H9 (cell line): ENCODE data around the gene ST3GAL6. TPM values are rescaled to one million over a fixed set of nuclear protein-coding genes. Genes with fewer than 3 reads are reported as not detected.

Source experiments
- DNase-seq: peaks from one replicate; pipeline ENCODE4 v3.0.0-alpha.2; 2017
- H2AFZ ChIP-seq: one replicate; pipeline ENCODE4 v1.6.1; 2013; ENCODE audit warnings: mild to moderate bottlenecking, low read length, control low read depth, moderate library complexity
- H2AK5ac ChIP-seq: 2 replicates; pipeline ENCODE4 v1.6.1; 2013; ENCODE audit warnings: low read length, control low read depth, mixed read lengths; ENCODE audit not compliant: insufficient read length
- H2BK120ac ChIP-seq: one replicate; pipeline ENCODE4 v1.6.1; 2013; ENCODE audit warnings: low read depth, mild to moderate bottlenecking, low read length, control low read depth, inconsistent platforms; ENCODE audit not compliant: poor library complexity, severe bottlenecking
- H2BK12ac ChIP-seq: 2 replicates; pipeline ENCODE4 v1.6.1; 2013; ENCODE audit warnings: low read length, control low read depth, mixed read lengths, low read depth; ENCODE audit not compliant: insufficient read length
- H2BK15ac ChIP-seq: 2 replicates; pipeline ENCODE4 v1.6.1; 2013; ENCODE audit warnings: low read depth, low read length, control low read depth
- H2BK20ac ChIP-seq: one replicate; pipeline ENCODE4 v1.6.1; 2013; ENCODE audit warnings: low read depth, mild to moderate bottlenecking, low read length, control low read depth, inconsistent platforms; ENCODE audit not compliant: poor library complexity, severe bottlenecking
- H2BK5ac ChIP-seq: 2 replicates; pipeline ENCODE4 v1.6.1; 2013; ENCODE audit warnings: low read length, control low read depth, mixed read lengths; ENCODE audit not compliant: insufficient read length
- H3K14ac ChIP-seq: 2 replicates; pipeline ENCODE4 v1.6.1; 2013; ENCODE audit warnings: low read length, control low read depth; ENCODE audit not compliant: insufficient read depth
- H3K18ac ChIP-seq: 2 replicates; pipeline ENCODE4 v1.6.1; 2013; ENCODE audit warnings: low read depth, mild to moderate bottlenecking, mixed read lengths, low read length, control low read depth; ENCODE audit not compliant: insufficient read length
- H3K23ac ChIP-seq: 2 replicates; pipeline ENCODE4 v1.6.1; 2013; ENCODE audit warnings: low read length, control low read depth, mixed read lengths, low read depth; ENCODE audit not compliant: insufficient read length
- H3K23me2 ChIP-seq: 2 replicates; pipeline ENCODE4 v1.6.1; 2013; ENCODE audit warnings: low read depth, mild to moderate bottlenecking, mixed read lengths, low read length, control low read depth; ENCODE audit not compliant: insufficient read length, poor library complexity, severe bottlenecking
- H3K27ac ChIP-seq: 2 replicates; pipeline ENCODE4 v1.5.1; 2013; ENCODE audit warnings: low read length, control low read depth, mixed read lengths, low read depth; ENCODE audit not compliant: insufficient read length
- H3K27me3 ChIP-seq: 2 replicates; pipeline ENCODE4 v1.6.1; 2013; ENCODE audit warnings: low read length, control low read depth, inconsistent platforms; ENCODE audit not compliant: insufficient read depth
- H3K4ac ChIP-seq: 2 replicates; pipeline ENCODE4 v1.6.1; 2013; ENCODE audit warnings: low read depth, mild to moderate bottlenecking, control low read depth, inconsistent platforms, low read length, moderate library complexity
- H3K4me1 ChIP-seq: 2 replicates; pipeline ENCODE4 v1.6.1; 2013; ENCODE audit warnings: low read length, control low read depth, inconsistent platforms; ENCODE audit not compliant: insufficient read depth
- H3K4me2 ChIP-seq: 2 replicates; pipeline ENCODE4 v1.6.1; 2013; ENCODE audit warnings: low read length, control low read depth, mixed read lengths; ENCODE audit not compliant: insufficient read length, insufficient read depth
- H3K56ac ChIP-seq: 2 replicates; pipeline ENCODE4 v1.6.1; 2013; ENCODE audit warnings: low read depth, mild to moderate bottlenecking, mixed read lengths, low read length, control low read depth; ENCODE audit not compliant: insufficient read length
- H3K79me1 ChIP-seq: 2 replicates; pipeline ENCODE4 v1.6.1; 2013; ENCODE audit warnings: low read depth, mild to moderate bottlenecking, moderate library complexity, low read length, control low read depth, inconsistent platforms; ENCODE audit not compliant: insufficient read depth, poor library complexity, severe bottlenecking
- H3K79me2 ChIP-seq: 2 replicates; pipeline ENCODE4 v1.6.1; 2013; ENCODE audit warnings: low read length, control low read depth, inconsistent platforms; ENCODE audit not compliant: insufficient read depth
- H3K9ac ChIP-seq: 2 replicates; pipeline ENCODE4 v1.6.1; 2013; ENCODE audit warnings: low read length, control low read depth, mixed read lengths; ENCODE audit not compliant: insufficient read length; ENCODE audit errors: extremely low read depth
- H3K9me3 ChIP-seq: one replicate; pipeline ENCODE4 v1.6.1; 2013; ENCODE audit warnings: low read depth, low read length, inconsistent platforms; ENCODE audit not compliant: control insufficient read depth
- H3T11ph ChIP-seq: one replicate; pipeline ENCODE4 v1.6.1; 2013; ENCODE audit warnings: mild to moderate bottlenecking, low read length, control low read depth, inconsistent platforms
- H4K20me1 ChIP-seq: one replicate; pipeline ENCODE4 v1.6.1; 2013; ENCODE audit not compliant: control insufficient read depth, insufficient read length, insufficient read depth
- H4K5ac ChIP-seq: 2 replicates; pipeline ENCODE4 v1.6.1; 2013; ENCODE audit warnings: low read depth, mild to moderate bottlenecking, mixed read lengths, low read length, control low read depth; ENCODE audit not compliant: insufficient read length
- H4K8ac ChIP-seq: replicated peaks from 2 replicates; pipeline ENCODE4 v1.6.1; 2013; ENCODE audit warnings: low read length, control low read depth, mixed read lengths, low read depth; ENCODE audit not compliant: insufficient read length
- H4K91ac ChIP-seq: 2 replicates; pipeline ENCODE4 v1.6.1; 2013; ENCODE audit warnings: low read depth, mild to moderate bottlenecking, moderate library complexity, mixed read lengths, low read length, control low read depth; ENCODE audit not compliant: insufficient read length
- H3K27ac Mint-ChIP-seq, 3 experiments: 2 replicates in 2 of 3; 3 replicates in 1 of 3; pipeline ENCODE4 v1.8.0; 2020 to 2021; ENCODE audit warnings: mixed read lengths in 3 of 3, mild to moderate bottlenecking in 1 of 3, moderate library complexity in 1 of 3
- H3K27me3 Mint-ChIP-seq: 2 replicates; pipeline ENCODE4 v1.8.0; 2021; ENCODE audit warnings: low read depth, mild to moderate bottlenecking, moderate library complexity, mixed read lengths
- H3K36me3 Mint-ChIP-seq, 3 experiments: 2 replicates in 2 of 3; 3 replicates in 1 of 3; pipeline ENCODE4 v1.8.0; 2020 to 2021; ENCODE audit warnings: low read depth in 3 of 3, mixed read lengths in 3 of 3; ENCODE audit not compliant: insufficient read depth in 1 of 3
- H3K4me1 Mint-ChIP-seq, 2 experiments: 2 replicates each; pipeline ENCODE4 v1.8.0; 2020; ENCODE audit warnings: mixed read lengths in 2 of 2
- H3K4me3 Mint-ChIP-seq, 2 experiments: 2 replicates in 1 of 2; 3 replicates in 1 of 2; pipeline ENCODE4 v1.8.0; 2020 to 2021; ENCODE audit warnings: mild to moderate bottlenecking in 2 of 2, mixed read lengths in 2 of 2, moderate library complexity in 1 of 2
- H3K9me3 Mint-ChIP-seq, 2 experiments: 2 replicates in 1 of 2; 3 replicates in 1 of 2; pipeline ENCODE4 v1.8.0; 2020; ENCODE audit warnings: mild to moderate bottlenecking in 2 of 2, mixed read lengths in 2 of 2, moderate library complexity in 1 of 2
- CTCF ChIP-seq: fragments of 200-600 bp; sonication (generic); conservative IDR thresholded peaks from 3 replicates; pipeline ENCODE4 v1.8.0; 2021; ENCODE audit warnings: antibody characterized with exemption, mild to moderate bottlenecking
- WGBS: extraction: QIAGEN DNeasy Blood & Tissue Kit; methylation state at CpG from one replicate; pipeline ENCODE4 v1.1.7; 2013; ENCODE audit warnings: missing lambda C conversion rate, low lambda C conversion rate, mixed read lengths; ENCODE audit not compliant: insufficient read length; ENCODE audit errors: extremely low coverage; 5-methylcytosine and 5-hydroxymethylcytosine counted together
- total RNA-seq: library from RNA; stranded (reverse); gene quantifications from 2 replicates; pipeline ENCODE4 v1.2.1, GENCODE V29; 2021

ST3GAL6 gene
- total RNA-seq, 1 experiment from 2014 or later, result 6.4 TPM

DNA sequence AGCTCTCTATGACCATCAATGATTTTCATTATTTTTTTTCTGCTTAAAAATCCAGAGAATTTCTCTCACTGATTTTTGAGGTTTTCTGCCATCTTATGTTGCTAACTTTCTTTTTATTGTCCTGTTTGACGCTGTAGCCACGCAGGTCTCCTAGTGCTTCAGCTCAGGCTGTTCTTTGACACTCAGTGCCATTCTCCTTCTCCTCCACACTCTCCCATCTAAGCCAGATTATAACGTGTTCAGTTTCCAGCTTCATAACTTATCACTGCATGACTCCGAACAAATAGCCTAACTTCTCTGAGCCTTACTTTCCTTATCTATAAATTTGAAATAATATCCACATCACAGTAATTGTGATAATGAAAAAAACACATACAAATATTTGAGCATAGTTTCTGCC is 22.8 kb upstream of the ST3GAL6 start:
- no peak overlapping the region for H2BK20ac ChIP-seq
- no peak overlapping the region for H3K4me3 Mint-ChIP-seq
- H2BK120ac ChIP-seq, result no peak overlapping the region
- no peaks in the 10 kb centered on the region for H3K9me3 Mint-ChIP-seq
- H3K4me1 Mint-ChIP-seq, result 0 out of 4 replicates have a peak, but pooled peaks cover 0 to 3% of the 10 kb centered on the region in 2 experiments
- no peak overlapping the region for H3K9ac ChIP-seq
- WGBS, result no CpG with 5 or more reads among the region's 4 CpGs
- peaks cover 0 to 1% (median 0%) of the 10 kb centered on the region in 3 experiments; a peak in 1 of 7 replicates for H3K36me3 Mint-ChIP-seq
- no peak overlapping the region for H4K91ac ChIP-seq
- no peak overlapping the region for H4K5ac ChIP-seq
- no peak overlapping the region for H3K23ac ChIP-seq
- TF ChIP-seq CTCF, result no peak
- H3K79me1 ChIP-seq, result no peaks in the 10 kb centered on the region
- H3K14ac ChIP-seq, result no peak overlapping the region
- H3K18ac ChIP-seq, result no peak overlapping the region
- DNase-seq, result no peak
- peaks cover 4% of the 10 kb centered on the region for H3K27me3 Mint-ChIP-seq
- no peak overlapping the region for H4K8ac ChIP-seq
- H4K20me1 ChIP-seq, result no peaks in the 10 kb centered on the region
- no peak overlapping the region for H2AFZ ChIP-seq
- no peak overlapping the region for H2BK15ac ChIP-seq
- no peaks in the 10 kb centered on the region for H3K9me3 ChIP-seq
- no peak overlapping the region for H3K4ac ChIP-seq
- H3K4me2 ChIP-seq, result no peak overlapping the region
- H3K79me2 ChIP-seq, result no peaks in the 10 kb centered on the region
- no peaks in the 10 kb centered on the region for H3K23me2 ChIP-seq
- no peak overlapping the region for H2BK5ac ChIP-seq
- H3K27ac Mint-ChIP-seq, result no peak overlapping the region
- H3K56ac ChIP-seq, result no peak overlapping the region
- no peaks in the 10 kb centered on the region for H3K4me1 ChIP-seq
- H3K27me3 ChIP-seq, result no peaks in the 10 kb centered on the region
- H2BK12ac ChIP-seq, result no peak overlapping the region
- H3K27ac ChIP-seq, result no peak overlapping the region
- no peak overlapping the region for H2AK5ac ChIP-seq
- H3T11ph ChIP-seq, result no peak overlapping the region
